HG03196 (cell line): ENCODE measurements around the gene TNS3.
A peak's percentile ranks its signal among the peaks of the same experiment; 100 is the strongest.

Experiments
- ATAC-seq: cut with Tn5 transposase; IDR thresholded peaks from one replicate; pipeline ENCODE4 v1.9.1; 2021; ENCODE audit not compliant: unreplicated experiment

The TNS3 gene

GRCh38 chr7:47356261-47356660 is 225.7 kb downstream of the TNS3 start:
- ATAC-seq = no peak

GRCh38 chr7:47355684-47356083 is 226.2 kb downstream of the TNS3 start:
- ATAC-seq = no peak

- no peak for ATAC-seq
Measured at GRCh38 chr7:47354831-47355541, 226.9 kb downstream of the TNS3 start.

- ATAC-seq = no peak
Measured at GRCh38 chr7:47354071-47354470, 227.8 kb downstream of the TNS3 start.

- no peak for ATAC-seq
Measured at GRCh38 chr7:47352394-47352968, 229.4 kb downstream of the TNS3 start.

- no peak for ATAC-seq
Measured at GRCh38 chr7:47351233-47352154, 230.4 kb downstream of the TNS3 start.

- ATAC-seq = no peak
Measured at GRCh38 chr7:47350425-47350824, 231.5 kb downstream of the TNS3 start.

GRCh38 chr7:47349401-47349800 is 232.5 kb downstream of the TNS3 start:
- ATAC-seq = no peak

- ATAC-seq = no peak
Measured at GRCh38 chr7:47347816-47348385, 234.0 kb downstream of the TNS3 start.

GRCh38 chr7:47347346-47347745 is 234.6 kb downstream of the TNS3 start:
- no peak for ATAC-seq

GRCh38 chr7:47346377-47346914 is 235.5 kb downstream of the TNS3 start:
- ATAC-seq = no peak

GRCh38 chr7:47345857-47346298 is 236.0 kb downstream of the TNS3 start:
- ATAC-seq = no peak

GRCh38 chr7:47344171-47344955 is 237.5 kb downstream of the TNS3 start:
- no peak for ATAC-seq

GRCh38 chr7:47343061-47343455 is 238.9 kb downstream of the TNS3 start:
- no peak for ATAC-seq

- ATAC-seq = no peak
Measured at GRCh38 chr7:47342296-47343060, 239.4 kb downstream of the TNS3 start.

- ATAC-seq = no peak
Measured at GRCh38 chr7:47340517-47340916, 241.4 kb downstream of the TNS3 start.

- ATAC-seq = no peak
Measured at GRCh38 chr7:47338026-47338425, 243.9 kb downstream of the TNS3 start.

GRCh38 chr7:47337531-47337930 is 244.4 kb downstream of the TNS3 start:
- ATAC-seq = peak; percentile 64
